GM23338 (cell line): Measurements from ENCODE around the gene DDX19B.

Experiments used
- CREB1 ChIP-seq: fragments of 250-450 bp; sonication (Bioruptor Pico); IDR thresholded peaks from 2 replicates; pipeline ENCODE4 v1.5.0; 2020; ENCODE audit warnings: low read depth, mild to moderate bottlenecking, moderate library complexity
- CTCF ChIP-seq, 2 experiments: fragments of 200-600 bp in 1 of 2; sonication (generic) in 1 of 2; conservative IDR thresholded peaks; 2 replicates each; pipeline versions ENCODE4 v1.5.1 to v1.6.1; 2016 to 2017; ENCODE audit warnings: antibody characterized with exemption in 2 of 2, low read depth in 2 of 2, mild to moderate bottlenecking in 2 of 2, moderate library complexity in 1 of 2
- EZH2 ChIP-seq: fragments of 200-600 bp; sonication (generic); IDR thresholded peaks from one replicate; pipeline ENCODE4 v1.8.0; 2017; ENCODE audit warnings: antibody characterized with exemption, mild to moderate bottlenecking, low read depth; ENCODE audit not compliant: unreplicated experiment
- EZH2phosphoT487 ChIP-seq: fragments of 200-600 bp; sonication (generic); IDR thresholded peaks from one replicate; pipeline ENCODE4 v1.8.1; 2018; ENCODE audit warnings: antibody characterized with exemption; ENCODE audit not compliant: unreplicated experiment
- JUNB ChIP-seq: IDR thresholded peaks from one replicate; pipeline ENCODE4 v1.6.1; 2016; ENCODE audit warnings: antibody characterized with exemption; ENCODE audit not compliant: unreplicated experiment
- NANOG ChIP-seq: IDR thresholded peaks from 2 replicates; pipeline ENCODE4 v1.6.1; 2016; ENCODE audit warnings: antibody characterized with exemption, borderline replicate concordance
- POLR2AphosphoS5 ChIP-seq: IDR thresholded peaks from 2 replicates; pipeline ENCODE4 v1.6.1; 2016; ENCODE audit warnings: antibody characterized with exemption, low read depth
- STAT1 ChIP-seq: IDR thresholded peaks from one replicate; pipeline ENCODE4 v1.6.1; 2016; ENCODE audit warnings: antibody characterized with exemption; ENCODE audit not compliant: unreplicated experiment
- ZNF114 ChIP-seq: fragments of 250-450 bp; sonication (Bioruptor Pico); IDR thresholded peaks from 2 replicates; pipeline ENCODE4 v1.5.0; 2020; ENCODE audit warnings: mild to moderate bottlenecking, moderate library complexity
- ZNF331 ChIP-seq: fragments of 250-450 bp; sonication (Bioruptor Pico); IDR thresholded peaks from 2 replicates; pipeline ENCODE4 v1.5.0; 2020; ENCODE audit warnings: low read depth, mild to moderate bottlenecking, moderate library complexity
- ZNF462 ChIP-seq: fragments of 250-450 bp; sonication (Bioruptor Pico); IDR thresholded peaks from 2 replicates; pipeline ENCODE4 v1.5.0; 2020; ENCODE audit warnings: mild to moderate bottlenecking, moderate library complexity
- TF ChIP-seq, protein P1 (sequence below): IDR thresholded peaks from one replicate; pipeline ENCODE4 v1.6.1; 2018; ENCODE audit warnings: antibody characterized with exemption; ENCODE audit not compliant: unreplicated experiment

DNA sequence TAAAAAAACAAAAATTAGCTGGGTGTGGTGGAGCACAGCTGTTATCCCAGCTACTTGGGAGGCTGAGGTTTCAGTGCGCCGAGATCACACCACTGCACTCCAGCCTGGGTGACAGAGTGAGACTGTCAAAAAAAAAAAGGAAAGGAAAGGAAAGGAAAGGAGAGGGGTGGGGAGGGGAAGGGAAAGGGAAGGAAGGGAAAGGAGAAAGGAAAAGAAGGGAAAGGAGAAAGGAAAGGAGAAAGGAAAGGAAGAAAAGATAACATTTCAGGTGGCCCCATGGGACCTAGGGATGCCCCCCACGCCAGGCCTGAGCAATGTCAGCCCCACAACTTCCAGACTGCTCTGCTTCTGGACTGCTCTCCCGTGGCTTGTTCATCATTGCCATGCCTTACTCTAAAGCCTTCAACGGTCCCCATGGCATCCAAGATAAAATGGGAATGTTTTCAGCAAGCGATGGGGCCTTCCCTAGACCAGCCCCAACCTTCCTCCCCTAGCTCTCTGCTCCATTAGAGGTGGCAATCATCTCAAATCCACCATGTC is 84.5 kb downstream of the DDX19B start:
- TF ChIP-seq CTCF (conservative IDR thresholded peaks at IDR 0.05; ENCODE audit: low read depth in 2 of 2) = no peak
- TF ChIP-seq EZH2 = no peak
- no peak for TF ChIP-seq POLR2AphosphoS5
- TF ChIP-seq EZH2phosphoT487 = no peak
- TF ChIP-seq JUNB = no peak
- TF ChIP-seq, protein P1, sequence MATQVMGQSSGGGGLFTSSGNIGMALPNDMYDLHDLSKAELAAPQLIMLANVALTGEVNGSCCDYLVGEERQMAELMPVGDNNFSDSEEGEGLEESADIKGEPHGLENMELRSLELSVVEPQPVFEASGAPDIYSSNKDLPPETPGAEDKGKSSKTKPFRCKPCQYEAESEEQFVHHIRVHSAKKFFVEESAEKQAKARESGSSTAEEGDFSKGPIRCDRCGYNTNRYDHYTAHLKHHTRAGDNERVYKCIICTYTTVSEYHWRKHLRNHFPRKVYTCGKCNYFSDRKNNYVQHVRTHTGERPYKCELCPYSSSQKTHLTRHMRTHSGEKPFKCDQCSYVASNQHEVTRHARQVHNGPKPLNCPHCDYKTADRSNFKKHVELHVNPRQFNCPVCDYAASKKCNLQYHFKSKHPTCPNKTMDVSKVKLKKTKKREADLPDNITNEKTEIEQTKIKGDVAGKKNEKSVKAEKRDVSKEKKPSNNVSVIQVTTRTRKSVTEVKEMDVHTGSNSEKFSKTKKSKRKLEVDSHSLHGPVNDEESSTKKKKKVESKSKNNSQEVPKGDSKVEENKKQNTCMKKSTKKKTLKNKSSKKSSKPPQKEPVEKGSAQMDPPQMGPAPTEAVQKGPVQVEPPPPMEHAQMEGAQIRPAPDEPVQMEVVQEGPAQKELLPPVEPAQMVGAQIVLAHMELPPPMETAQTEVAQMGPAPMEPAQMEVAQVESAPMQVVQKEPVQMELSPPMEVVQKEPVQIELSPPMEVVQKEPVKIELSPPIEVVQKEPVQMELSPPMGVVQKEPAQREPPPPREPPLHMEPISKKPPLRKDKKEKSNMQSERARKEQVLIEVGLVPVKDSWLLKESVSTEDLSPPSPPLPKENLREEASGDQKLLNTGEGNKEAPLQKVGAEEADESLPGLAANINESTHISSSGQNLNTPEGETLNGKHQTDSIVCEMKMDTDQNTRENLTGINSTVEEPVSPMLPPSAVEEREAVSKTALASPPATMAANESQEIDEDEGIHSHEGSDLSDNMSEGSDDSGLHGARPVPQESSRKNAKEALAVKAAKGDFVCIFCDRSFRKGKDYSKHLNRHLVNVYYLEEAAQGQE = no peak
- TF ChIP-seq ZNF331 (CRISPR knock-in tag) = no peak
- no peak for TF ChIP-seq STAT1
- no peak for TF ChIP-seq NANOG
- no peak for TF ChIP-seq ZNF114 (CRISPR knock-in tag)
- TF ChIP-seq CREB1 (CRISPR knock-in tag) = no peak
- TF ChIP-seq ZNF462 (CRISPR knock-in tag) = no peak
